ENCODE data around the gene BRWD1. TPM values are rescaled to one million over a fixed set of nuclear protein-coding genes. Genes with fewer than 3 reads are reported as not detected.

The BRWD1 gene
- total RNA-seq, 1 experiment from 2014 or later, result 37.1 TPM

DNA sequence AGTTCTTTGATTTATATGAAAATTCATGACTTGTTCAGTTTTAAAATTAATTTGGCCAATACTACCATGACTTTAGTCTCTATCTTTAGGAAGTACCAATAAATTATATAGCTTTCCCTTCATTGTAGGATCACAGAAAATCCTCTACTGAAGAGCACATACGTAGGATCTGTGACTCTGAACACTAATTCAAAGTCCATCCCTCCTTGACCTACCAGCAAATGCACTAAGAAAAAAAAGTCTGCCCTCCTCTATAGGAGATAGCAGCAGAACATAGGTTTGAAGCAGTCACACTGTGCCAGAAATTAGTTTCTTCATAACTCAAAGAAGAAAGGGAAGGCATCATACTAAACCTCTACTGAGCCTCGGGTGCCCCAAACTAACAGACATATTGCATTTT, 16.5 kb downstream of the BRWD1 start:
- no TSS peak for BruUV-seq (replicated peaks)
- H3K27me3 Mint-ChIP-seq (ENCODE audit: insufficient read depth, unreplicated experiment), result no peaks in the 10 kb centered on the region

DNA sequence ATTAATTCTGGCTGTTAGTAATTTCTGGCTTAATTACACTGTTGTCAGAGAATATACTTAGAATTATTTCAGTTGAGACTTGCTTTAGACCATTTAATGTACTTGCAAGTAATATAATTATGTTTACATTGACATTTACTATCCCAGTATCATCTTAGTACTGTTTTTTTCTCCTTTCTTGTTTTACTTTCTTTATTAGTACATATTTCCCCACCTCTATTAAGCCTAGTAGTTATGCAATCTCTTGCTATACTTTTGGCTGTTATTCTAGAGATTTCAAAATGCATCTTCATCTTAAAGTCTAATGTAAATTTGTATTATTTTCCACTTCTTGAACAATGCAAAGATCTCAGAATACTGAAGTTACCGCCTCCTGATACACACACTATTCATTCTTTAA, 24.4 kb downstream of the BRWD1 start:
- H3K36me3 ChIP-seq (ENCODE audit: control insufficient read depth, insufficient read depth, low read length), result no peaks in the 10 kb centered on the region; the same call in none of the 2 replicates
- intact Hi-C loops (cut with micrococcal nuclease; ENCODE audit: unreplicated experiment), result no loop called here

More for the DNA sequence above, 16.5 kb downstream of the BRWD1 start:
- Histone ChIP-seq H3K27me3 (replicated peaks; ENCODE audit: control insufficient read depth, insufficient read depth, low read length) (no peaks in the 10 kb centered on the region), H3K4me1 (no peaks in the 10 kb centered on the region), H3K9me3 (peaks cover 4% of the 10 kb centered on the region; the same call in 1 of the 2 replicates), H3K4me3 (ENCODE audit: low read depth, low read length) (no peak overlapping the region), H3K36me3 (ENCODE audit: control insufficient read depth, insufficient read depth, low read length) (no peaks in the 10 kb centered on the region; the same call in 1 of the 2 replicates)
- ChIA-PET POLR2A (no interaction called here), CTCF (no interaction called here)
- no peak for TF ChIP-seq CTCF (IDR thresholded peaks at IDR 0.05; ENCODE audit: insufficient read depth in 1 of 2, low read depth in 1 of 2, low read length in 1 of 2, severe bottlenecking in 1 of 2, unreplicated experiment in 1 of 2)
- Mint-ChIP-seq H3K4me3 (ENCODE audit: unreplicated experiment) (no peak overlapping the region), H3K9me3 (ENCODE audit: unreplicated experiment) (no peaks in the 10 kb centered on the region), H3K27ac (ENCODE audit: unreplicated experiment) (no peak overlapping the region), H3K4me1 (ENCODE audit: low read depth, unreplicated experiment) (no peaks in the 10 kb centered on the region), H3K36me3 (ENCODE audit: insufficient read depth, unreplicated experiment) (peaks cover 70% of the 10 kb centered on the region)
- no peak for DNase-seq
- intact Hi-C loops (cut with micrococcal nuclease; ENCODE audit: unreplicated experiment), result no loop called here

DNA sequence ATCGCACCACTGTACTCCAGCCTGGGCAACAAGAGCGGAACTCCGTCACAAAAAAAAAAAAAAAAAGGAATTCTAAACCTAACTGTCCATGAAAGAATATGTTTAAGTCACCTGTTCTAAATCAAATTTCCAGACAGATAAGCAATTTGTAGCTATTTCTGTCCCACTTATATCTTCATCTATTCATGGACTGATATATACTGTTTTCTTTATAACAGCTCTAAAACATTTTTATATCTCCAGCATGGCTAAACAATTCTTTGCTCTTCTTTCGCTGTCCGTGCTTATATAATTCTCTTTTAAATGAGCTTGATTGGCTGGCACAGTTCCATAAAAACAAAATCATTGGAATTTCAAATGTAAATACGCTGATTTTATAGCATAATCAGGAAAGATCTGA, 30.5 kb downstream of the BRWD1 start:
- Mint-ChIP-seq H3K27me3 (ENCODE audit: insufficient read depth, unreplicated experiment) (no peaks in the 10 kb centered on the region), H3K36me3 (ENCODE audit: insufficient read depth, unreplicated experiment) (peaks cover 41% of the 10 kb centered on the region), H3K9me3 (ENCODE audit: unreplicated experiment) (no peaks in the 10 kb centered on the region), H3K27ac (ENCODE audit: unreplicated experiment) (no peak overlapping the region), H3K4me3 (ENCODE audit: unreplicated experiment) (no peak overlapping the region), H3K4me1 (ENCODE audit: low read depth, unreplicated experiment) (peaks cover 7% of the 10 kb centered on the region)
- Histone ChIP-seq H3K4me3 (ENCODE audit: low read depth, low read length) (no peak overlapping the region), H3K9me3 (no peaks in the 10 kb centered on the region), H3K27me3 (replicated peaks; ENCODE audit: control insufficient read depth, insufficient read depth, low read length) (no peaks in the 10 kb centered on the region), H3K4me1 (no peaks in the 10 kb centered on the region), H3K36me3 (ENCODE audit: control insufficient read depth, insufficient read depth, low read length) (no peaks in the 10 kb centered on the region; the same call in 1 of the 2 replicates)
- intact Hi-C loops (cut with micrococcal nuclease; ENCODE audit: unreplicated experiment), result no loop called here
- POLR2A ChIA-PET, result interaction anchor here (0.5 kb wide), 1 partner anchor 80 kb away, joined by 5 read pairs; no protein-coding TSS in a partner anchor
- CTCF ChIA-PET, result no interaction called here
- TF ChIP-seq CTCF (IDR thresholded peaks at IDR 0.05; ENCODE audit: insufficient read depth in 1 of 2, low read depth in 1 of 2, low read length in 1 of 2, severe bottlenecking in 1 of 2, unreplicated experiment in 1 of 2), result no peak
- DNase-seq, result no peak
- no TSS peak for BruUV-seq (replicated peaks)

More for the DNA sequence above, 24.4 kb downstream of the BRWD1 start:
- DNase-seq, result no peak
- H3K27ac Mint-ChIP-seq (ENCODE audit: unreplicated experiment), result no peak overlapping the region
- BruUV-seq (replicated peaks), result no TSS peak
- H3K4me3 Mint-ChIP-seq (ENCODE audit: unreplicated experiment), result no peak overlapping the region
- peaks cover 7% of the 10 kb centered on the region for H3K4me1 Mint-ChIP-seq (ENCODE audit: low read depth, unreplicated experiment)
- H3K27me3 ChIP-seq (replicated peaks; ENCODE audit: control insufficient read depth, insufficient read depth, low read length), result no peaks in the 10 kb centered on the region
- H3K9me3 ChIP-seq, result no peaks in the 10 kb centered on the region
- H3K9me3 Mint-ChIP-seq (ENCODE audit: unreplicated experiment), result no peaks in the 10 kb centered on the region
- TF ChIP-seq CTCF (IDR thresholded peaks at IDR 0.05; ENCODE audit: insufficient read depth in 1 of 2, low read depth in 1 of 2, low read length in 1 of 2, severe bottlenecking in 1 of 2, unreplicated experiment in 1 of 2), result no peak
- CTCF ChIA-PET, result no interaction called here
- peaks cover 86% of the 10 kb centered on the region for H3K36me3 Mint-ChIP-seq (ENCODE audit: insufficient read depth, unreplicated experiment)
- H3K27me3 Mint-ChIP-seq (ENCODE audit: insufficient read depth, unreplicated experiment), result no peaks in the 10 kb centered on the region
- H3K4me3 ChIP-seq (ENCODE audit: low read depth, low read length), result no peak overlapping the region
- no peaks in the 10 kb centered on the region for H3K4me1 ChIP-seq
- POLR2A ChIA-PET, result no interaction called here

Data from Caco-2 (cell line).